WTC11 (cell line): ENCODE measurements around the gene OR2Y1. TPM values are rescaled to one million over a fixed set of nuclear protein-coding genes. Genes with fewer than 3 reads are reported as not detected.

Source experiments
- ATAC-seq: fragments of 200-7000 bp; cut with Tn5 transposase; 2 replicates; pipeline ENCODE4 v1.10.0; 2021; ENCODE audit warnings: mild to moderate bottlenecking, moderate library complexity
- CTCF ChIA-PET: fragments of 300-600 bp; sonication (Branson Sonifier 250); formaldehyde crosslinking; loops from one replicate; lab custom pipeline; 2021; ENCODE audit warnings: antibody characterized with exemption; lab: Charles Lee
- POLR2A ChIA-PET: fragments of 350-600 bp; sonication (Branson Sonifier 250); formaldehyde crosslinking; loops from one replicate; lab custom pipeline; 2021; ENCODE audit warnings: antibody characterized with exemption; lab: Charles Lee
- DNase-seq: peaks from one replicate; pipeline ENCODE4 v3.0.0; 2021; ENCODE audit warnings: low spot score
- H3K27ac Mint-ChIP-seq: 2 replicates; pipeline ENCODE4 v1.8.0; 2021; ENCODE audit warnings: mixed read lengths
- H3K27me3 Mint-ChIP-seq: 2 replicates; pipeline ENCODE4 v1.8.0; 2021; ENCODE audit warnings: low read depth, mild to moderate bottlenecking, moderate library complexity, mixed read lengths
- H3K36me3 Mint-ChIP-seq: 2 replicates; pipeline ENCODE4 v1.8.0; 2021; ENCODE audit warnings: mixed read lengths
- H3K4me1 Mint-ChIP-seq: 2 replicates; pipeline ENCODE4 v1.8.0; 2022; ENCODE audit warnings: mixed read lengths
- H3K4me3 Mint-ChIP-seq: 2 replicates; pipeline ENCODE4 v1.8.0; 2021; ENCODE audit warnings: mild to moderate bottlenecking, moderate library complexity, mixed read lengths
- H3K9me3 Mint-ChIP-seq: 2 replicates; pipeline ENCODE4 v1.8.0; 2021; ENCODE audit warnings: mixed read lengths
- HMGA2 ChIP-seq: fragments of 250-450 bp; sonication (Bioruptor Pico); IDR thresholded peaks from 2 replicates; pipeline ENCODE4 v1.4.0; 2021; ENCODE audit warnings: mild to moderate bottlenecking, moderate library complexity
- PRRX2 ChIP-seq: fragments of 250-450 bp; sonication (Bioruptor Pico); IDR thresholded peaks from 2 replicates; pipeline ENCODE4 v1.8.0; 2021; ENCODE audit warnings: mild to moderate bottlenecking
- TEAD1 ChIP-seq: sonication (generic); formaldehyde crosslinking; IDR thresholded peaks from 2 replicates; pipeline ENCODE4 v1.8.0; 2022; ENCODE audit warnings: mild to moderate bottlenecking, missing genetic modification reagents
- ZNF423 ChIP-seq: fragments of 250-450 bp; sonication (Bioruptor Pico); IDR thresholded peaks from 2 replicates; pipeline ENCODE4 v2.1.2; 2022; ENCODE audit warnings: mild to moderate bottlenecking, moderate library complexity
- ZNF671 ChIP-seq: fragments of 250-450 bp; sonication (Bioruptor Pico); IDR thresholded peaks from 2 replicates; pipeline ENCODE4 v1.8.0; 2021; ENCODE audit warnings: mild to moderate bottlenecking
- total RNA-seq: library from RNA; stranded (reverse); gene quantifications from 3 replicates; pipeline ENCODE4 v1.2.3, GENCODE V29; 2021
- TF ChIP-seq, protein P1 (sequence below): sonication (generic); formaldehyde crosslinking; conservative IDR thresholded peaks from 2 replicates; pipeline ENCODE4 v1.8.1; 2023; ENCODE audit warnings: mild to moderate bottlenecking, low read depth, missing genetic modification reagents, moderate library complexity
- TF ChIP-seq, protein P2 (sequence below): sonication (generic); formaldehyde crosslinking; IDR thresholded peaks from 2 replicates; pipeline ENCODE4 v1.8.1; 2022; ENCODE audit warnings: low read depth, mild to moderate bottlenecking, moderate library complexity, missing genetic modification reagents, borderline replicate concordance
- TF ChIP-seq, protein P3 (sequence below): fragments of 250-450 bp; sonication (Bioruptor Pico); IDR thresholded peaks from 2 replicates; pipeline ENCODE4 v1.9.0; 2021; ENCODE audit warnings: mild to moderate bottlenecking, borderline replicate concordance

OR2Y1 gene
- total RNA-seq, 1 experiment from 2014 or later, result not detected

DNA sequence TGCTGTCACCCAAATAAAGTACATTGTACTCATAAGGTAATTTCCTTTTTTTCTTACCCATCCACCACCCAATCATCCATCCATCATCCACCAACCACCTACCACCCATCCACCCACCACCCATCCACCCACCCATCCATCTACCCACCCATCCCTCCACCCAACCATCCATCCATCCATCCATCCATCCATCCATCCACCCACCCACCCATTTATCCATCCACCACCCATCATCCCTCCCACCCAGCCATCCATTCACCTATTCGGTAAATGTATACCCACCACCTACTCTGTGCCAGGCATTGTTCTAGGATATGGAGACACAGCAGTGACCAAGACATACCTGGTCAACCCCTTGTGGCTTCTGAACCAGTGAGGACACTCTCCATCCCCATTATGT is 37.6 kb upstream of the OR2Y1 start:
- H3K4me1 Mint-ChIP-seq, result no peaks in the 10 kb centered on the region
- H3K27me3 Mint-ChIP-seq, result peaks cover 4% of the 10 kb centered on the region; the same call in 1 of the 2 replicates
- DNase-seq (no peak), ATAC-seq (no peak)
- no peak overlapping the region for H3K27ac Mint-ChIP-seq
- CTCF ChIA-PET, result no interaction called here
- TF ChIP-seq ZNF671 (CRISPR knock-in tag), result no peak
- TF ChIP-seq PRRX2 (CRISPR knock-in tag), result no peak
- TF ChIP-seq HMGA2, result no peak
- peaks cover 21% of the 10 kb centered on the region for H3K36me3 Mint-ChIP-seq
- POLR2A ChIA-PET, result no interaction called here
- peaks cover 49% of the 10 kb centered on the region for H3K9me3 Mint-ChIP-seq
- no peak overlapping the region for H3K4me3 Mint-ChIP-seq

DNA sequence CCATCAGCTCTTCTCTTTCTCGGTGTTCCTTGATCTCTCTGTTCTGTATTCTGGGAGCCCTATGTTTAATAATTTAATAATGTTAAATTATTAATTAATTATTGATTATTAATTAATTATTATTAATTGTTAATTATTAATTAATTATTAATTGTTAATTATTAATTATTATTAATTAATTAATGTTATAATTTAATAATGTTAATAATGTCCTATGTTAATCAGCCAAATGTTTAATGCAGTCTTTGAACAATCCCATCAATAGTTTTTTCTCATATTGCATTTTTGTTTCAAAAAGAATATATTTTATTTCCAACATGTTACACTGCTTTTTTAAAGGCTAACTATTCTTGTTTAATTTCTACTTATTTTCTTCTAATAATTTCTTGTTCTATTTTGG is 36.5 kb upstream of the OR2Y1 start:
- DNase-seq (no peak), ATAC-seq (no peak)
- H3K4me1 Mint-ChIP-seq, result no peaks in the 10 kb centered on the region
- no peak overlapping the region for H3K27ac Mint-ChIP-seq
- no peak overlapping the region for H3K4me3 Mint-ChIP-seq
- peaks cover 22% of the 10 kb centered on the region for H3K36me3 Mint-ChIP-seq
- peaks cover 47% of the 10 kb centered on the region for H3K9me3 Mint-ChIP-seq
- no peak for TF ChIP-seq TEAD1 (CRISPR knock-in tag)
- TF ChIP-seq HMGA2, result peak; percentile 100
- POLR2A ChIA-PET, result no interaction called here
- CTCF ChIA-PET, result no interaction called here
- H3K27me3 Mint-ChIP-seq, result peaks cover 4% of the 10 kb centered on the region; the same call in 1 of the 2 replicates

DNA sequence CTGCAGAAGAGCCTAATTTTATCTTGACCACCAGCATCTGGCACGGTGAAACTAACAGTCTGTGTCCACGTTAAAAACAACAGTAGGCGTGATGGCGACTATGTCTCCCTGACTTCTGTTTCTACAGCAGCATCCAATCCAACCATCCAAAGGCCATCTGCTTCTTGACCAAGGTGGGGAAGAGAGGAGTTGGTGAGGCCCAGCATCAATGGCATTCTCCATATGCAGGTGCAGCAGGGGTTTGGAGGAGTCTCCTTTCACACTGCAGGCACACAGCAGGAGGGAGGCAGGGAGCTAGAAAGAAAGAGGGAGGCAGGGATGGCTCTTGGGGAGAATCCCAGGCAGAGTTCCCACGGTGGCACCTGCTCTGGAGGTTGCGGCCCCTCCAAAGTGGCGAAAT is 35.8 kb upstream of the OR2Y1 start:
- Mint-ChIP-seq H3K27ac (no peak overlapping the region), H3K27me3 (peaks cover 4% of the 10 kb centered on the region; the same call in 1 of the 2 replicates), H3K4me1 (no peaks in the 10 kb centered on the region), H3K36me3 (peaks cover 20% of the 10 kb centered on the region), H3K9me3 (peaks cover 44% of the 10 kb centered on the region), H3K4me3 (no peak overlapping the region)
- ChIA-PET POLR2A (no interaction called here), CTCF (interaction anchor here (1.1 kb wide), 1 partner anchor 9 kb away, joined by 3 read pairs; no protein-coding TSS in a partner anchor)
- peak; percentile 63 for TF ChIP-seq ZNF423 (CRISPR knock-in tag)
- TF ChIP-seq, protein P1, sequence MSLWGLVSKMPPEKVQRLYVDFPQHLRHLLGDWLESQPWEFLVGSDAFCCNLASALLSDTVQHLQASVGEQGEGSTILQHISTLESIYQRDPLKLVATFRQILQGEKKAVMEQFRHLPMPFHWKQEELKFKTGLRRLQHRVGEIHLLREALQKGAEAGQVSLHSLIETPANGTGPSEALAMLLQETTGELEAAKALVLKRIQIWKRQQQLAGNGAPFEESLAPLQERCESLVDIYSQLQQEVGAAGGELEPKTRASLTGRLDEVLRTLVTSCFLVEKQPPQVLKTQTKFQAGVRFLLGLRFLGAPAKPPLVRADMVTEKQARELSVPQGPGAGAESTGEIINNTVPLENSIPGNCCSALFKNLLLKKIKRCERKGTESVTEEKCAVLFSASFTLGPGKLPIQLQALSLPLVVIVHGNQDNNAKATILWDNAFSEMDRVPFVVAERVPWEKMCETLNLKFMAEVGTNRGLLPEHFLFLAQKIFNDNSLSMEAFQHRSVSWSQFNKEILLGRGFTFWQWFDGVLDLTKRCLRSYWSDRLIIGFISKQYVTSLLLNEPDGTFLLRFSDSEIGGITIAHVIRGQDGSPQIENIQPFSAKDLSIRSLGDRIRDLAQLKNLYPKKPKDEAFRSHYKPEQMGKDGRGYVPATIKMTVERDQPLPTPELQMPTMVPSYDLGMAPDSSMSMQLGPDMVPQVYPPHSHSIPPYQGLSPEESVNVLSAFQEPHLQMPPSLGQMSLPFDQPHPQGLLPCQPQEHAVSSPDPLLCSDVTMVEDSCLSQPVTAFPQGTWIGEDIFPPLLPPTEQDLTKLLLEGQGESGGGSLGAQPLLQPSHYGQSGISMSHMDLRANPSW, result no peak
- DNase-seq (no peak), ATAC-seq (no peak)

DNA sequence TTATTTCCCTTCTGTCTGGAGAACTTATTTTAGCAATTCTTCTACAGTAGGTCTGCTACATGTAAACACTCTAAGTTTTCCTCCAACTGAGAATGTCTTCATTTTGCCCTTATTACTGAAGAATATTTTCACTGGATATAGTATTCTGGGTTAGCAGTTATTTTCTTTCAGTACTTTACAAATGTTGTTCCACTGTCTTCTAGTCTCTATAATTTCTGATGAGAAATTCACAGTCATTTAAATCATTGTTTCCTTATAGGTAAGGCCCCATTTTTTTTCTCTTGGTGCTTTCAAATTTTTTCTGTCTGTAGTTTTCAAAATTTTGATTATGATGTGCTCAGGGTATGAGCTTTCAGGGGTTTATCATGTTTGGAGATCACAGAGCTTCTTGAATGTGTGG is 32.0 kb upstream of the OR2Y1 start:
- peaks cover 53% of the 10 kb centered on the region for H3K9me3 Mint-ChIP-seq
- CTCF ChIA-PET, result no interaction called here

More for the DNA sequence above, 32.0 kb upstream of the OR2Y1 start:
- DNase-seq (no peak), ATAC-seq (no peak)
- TF ChIP-seq, protein P2, sequence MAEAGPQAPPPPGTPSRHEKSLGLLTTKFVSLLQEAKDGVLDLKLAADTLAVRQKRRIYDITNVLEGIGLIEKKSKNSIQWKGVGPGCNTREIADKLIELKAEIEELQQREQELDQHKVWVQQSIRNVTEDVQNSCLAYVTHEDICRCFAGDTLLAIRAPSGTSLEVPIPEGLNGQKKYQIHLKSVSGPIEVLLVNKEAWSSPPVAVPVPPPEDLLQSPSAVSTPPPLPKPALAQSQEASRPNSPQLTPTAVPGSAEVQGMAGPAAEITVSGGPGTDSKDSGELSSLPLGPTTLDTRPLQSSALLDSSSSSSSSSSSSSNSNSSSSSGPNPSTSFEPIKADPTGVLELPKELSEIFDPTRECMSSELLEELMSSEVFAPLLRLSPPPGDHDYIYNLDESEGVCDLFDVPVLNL, result no peak
- TF ChIP-seq, protein P3, sequence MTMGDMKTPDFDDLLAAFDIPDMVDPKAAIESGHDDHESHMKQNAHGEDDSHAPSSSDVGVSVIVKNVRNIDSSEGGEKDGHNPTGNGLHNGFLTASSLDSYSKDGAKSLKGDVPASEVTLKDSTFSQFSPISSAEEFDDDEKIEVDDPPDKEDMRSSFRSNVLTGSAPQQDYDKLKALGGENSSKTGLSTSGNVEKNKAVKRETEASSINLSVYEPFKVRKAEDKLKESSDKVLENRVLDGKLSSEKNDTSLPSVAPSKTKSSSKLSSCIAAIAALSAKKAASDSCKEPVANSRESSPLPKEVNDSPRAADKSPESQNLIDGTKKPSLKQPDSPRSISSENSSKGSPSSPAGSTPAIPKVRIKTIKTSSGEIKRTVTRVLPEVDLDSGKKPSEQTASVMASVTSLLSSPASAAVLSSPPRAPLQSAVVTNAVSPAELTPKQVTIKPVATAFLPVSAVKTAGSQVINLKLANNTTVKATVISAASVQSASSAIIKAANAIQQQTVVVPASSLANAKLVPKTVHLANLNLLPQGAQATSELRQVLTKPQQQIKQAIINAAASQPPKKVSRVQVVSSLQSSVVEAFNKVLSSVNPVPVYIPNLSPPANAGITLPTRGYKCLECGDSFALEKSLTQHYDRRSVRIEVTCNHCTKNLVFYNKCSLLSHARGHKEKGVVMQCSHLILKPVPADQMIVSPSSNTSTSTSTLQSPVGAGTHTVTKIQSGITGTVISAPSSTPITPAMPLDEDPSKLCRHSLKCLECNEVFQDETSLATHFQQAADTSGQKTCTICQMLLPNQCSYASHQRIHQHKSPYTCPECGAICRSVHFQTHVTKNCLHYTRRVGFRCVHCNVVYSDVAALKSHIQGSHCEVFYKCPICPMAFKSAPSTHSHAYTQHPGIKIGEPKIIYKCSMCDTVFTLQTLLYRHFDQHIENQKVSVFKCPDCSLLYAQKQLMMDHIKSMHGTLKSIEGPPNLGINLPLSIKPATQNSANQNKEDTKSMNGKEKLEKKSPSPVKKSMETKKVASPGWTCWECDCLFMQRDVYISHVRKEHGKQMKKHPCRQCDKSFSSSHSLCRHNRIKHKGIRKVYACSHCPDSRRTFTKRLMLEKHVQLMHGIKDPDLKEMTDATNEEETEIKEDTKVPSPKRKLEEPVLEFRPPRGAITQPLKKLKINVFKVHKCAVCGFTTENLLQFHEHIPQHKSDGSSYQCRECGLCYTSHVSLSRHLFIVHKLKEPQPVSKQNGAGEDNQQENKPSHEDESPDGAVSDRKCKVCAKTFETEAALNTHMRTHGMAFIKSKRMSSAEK (CRISPR knock-in tag), result no peak
- POLR2A ChIA-PET, result no interaction called here
- Mint-ChIP-seq H3K4me3 (no peak overlapping the region), H3K36me3 (peaks cover 20% of the 10 kb centered on the region), H3K27ac (no peak overlapping the region), H3K4me1 (no peaks in the 10 kb centered on the region), H3K27me3 (no peaks in the 10 kb centered on the region)
